Measurements from ENCODE around the gene SEC61B.
"Not testable (repeated sequence)": the region's sequence is repeated elsewhere in the genome, so short reads cannot be mapped to it uniquely, and the experiment has no call there.

The SEC61B gene

DNA sequence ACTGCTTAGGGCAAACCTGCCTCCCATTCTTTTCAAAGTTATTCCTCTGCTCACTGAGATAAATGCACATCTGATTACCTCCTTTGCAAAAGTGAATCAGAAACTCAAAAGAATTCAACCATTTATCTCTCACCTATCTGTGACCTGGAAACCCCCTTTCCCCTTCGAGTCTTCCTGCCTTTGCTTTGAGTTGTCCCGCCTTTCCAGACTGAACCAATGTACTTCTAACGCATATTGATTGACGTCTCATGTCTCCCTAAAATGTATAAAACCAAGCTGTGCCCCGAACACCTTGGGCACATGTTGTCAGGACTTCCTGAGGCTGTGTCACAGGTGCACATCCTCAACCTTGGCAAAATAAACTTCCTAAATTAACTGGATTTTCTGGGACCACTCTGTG is 25.6 kb upstream of the SEC61B start:
- not testable (repeated sequence) for H3K9me3 ChIP-seq (ENCODE audit: low read length); H3K27ac ChIP-seq (ENCODE audit: low read depth, low read length); H3K9ac ChIP-seq (ENCODE audit: low read length); H3K4me1 ChIP-seq (ENCODE audit: insufficient read depth, low read length); H3K27me3 ChIP-seq (ENCODE audit: control insufficient read depth in 1 of 2, insufficient read depth in 2 of 2, low read length in 2 of 2); H3K4me3 ChIP-seq (ENCODE audit: low read depth in 1 of 2, low read length in 2 of 2); H3K36me3 ChIP-seq (ENCODE audit: insufficient read depth, low read length)

DNA sequence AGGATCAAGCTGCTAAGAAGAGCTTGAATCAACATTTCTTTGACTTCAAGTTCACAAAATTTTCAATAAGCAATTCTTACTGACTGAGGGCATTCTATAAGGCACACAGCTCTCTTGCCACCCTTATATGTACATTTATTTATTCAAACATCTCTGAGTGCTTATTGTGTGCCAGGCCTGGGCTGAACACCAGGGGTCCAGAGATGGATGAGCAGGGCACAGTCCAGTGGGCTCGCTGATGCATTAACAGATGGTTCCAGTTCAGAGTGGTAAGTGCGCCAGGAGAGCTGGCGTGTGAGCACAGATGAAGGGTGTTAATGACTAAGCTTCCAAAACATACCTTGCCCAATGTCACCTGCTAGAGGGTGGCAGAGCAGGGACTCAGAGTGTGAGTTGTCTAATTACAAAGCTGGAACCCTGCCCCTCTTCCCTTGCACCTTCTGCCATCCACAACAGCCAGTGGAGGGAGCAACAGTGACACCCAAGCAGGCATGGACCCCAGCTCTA is 24.9 kb upstream of the SEC61B start:
- Histone ChIP-seq H3K27me3 (ENCODE audit: control insufficient read depth in 1 of 2, insufficient read depth in 2 of 2, low read length in 2 of 2) (no peaks in the 10 kb centered on the region), H3K36me3 (ENCODE audit: insufficient read depth, low read length) (no peaks in the 10 kb centered on the region), H3K27ac (ENCODE audit: low read depth, low read length) (no peak overlapping the region), H3K9me3 (ENCODE audit: low read length) (no peaks in the 10 kb centered on the region), H3K9ac (ENCODE audit: low read length) (no peak overlapping the region), H3K4me3 (ENCODE audit: low read depth in 1 of 2, low read length in 2 of 2) (no peak overlapping the region), H3K4me1 (ENCODE audit: insufficient read depth, low read length) (no peaks in the 10 kb centered on the region)

DNA sequence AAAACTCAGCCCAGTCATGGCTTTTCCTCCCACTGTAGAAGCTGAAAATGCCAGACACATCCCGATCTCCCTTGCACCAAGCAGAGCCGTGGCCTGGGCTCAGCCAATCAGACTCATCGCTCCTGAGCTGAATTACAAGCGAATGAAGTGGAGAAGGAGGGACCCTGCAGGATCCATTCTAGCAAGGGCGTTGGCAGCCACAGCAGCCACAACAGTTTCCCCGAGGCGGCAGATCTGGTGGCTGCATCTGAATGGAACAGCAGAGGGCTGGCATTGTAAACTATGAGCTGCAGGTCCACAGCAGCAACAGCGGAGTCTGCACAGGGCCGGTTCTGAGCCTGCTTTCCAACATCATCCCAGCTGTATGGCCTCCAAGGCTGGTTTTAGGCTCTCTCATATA is 24.1 kb upstream of the SEC61B start:
- Histone ChIP-seq H3K4me3 (ENCODE audit: low read depth in 1 of 2, low read length in 2 of 2) (no peak overlapping the region), H3K27ac (ENCODE audit: low read depth, low read length) (no peak overlapping the region), H3K9me3 (ENCODE audit: low read length) (no peaks in the 10 kb centered on the region), H3K36me3 (ENCODE audit: insufficient read depth, low read length) (no peaks in the 10 kb centered on the region), H3K4me1 (ENCODE audit: insufficient read depth, low read length) (no peaks in the 10 kb centered on the region), H3K9ac (ENCODE audit: low read length) (no peak overlapping the region), H3K27me3 (ENCODE audit: control insufficient read depth in 1 of 2, insufficient read depth in 2 of 2, low read length in 2 of 2) (no peaks in the 10 kb centered on the region)

DNA sequence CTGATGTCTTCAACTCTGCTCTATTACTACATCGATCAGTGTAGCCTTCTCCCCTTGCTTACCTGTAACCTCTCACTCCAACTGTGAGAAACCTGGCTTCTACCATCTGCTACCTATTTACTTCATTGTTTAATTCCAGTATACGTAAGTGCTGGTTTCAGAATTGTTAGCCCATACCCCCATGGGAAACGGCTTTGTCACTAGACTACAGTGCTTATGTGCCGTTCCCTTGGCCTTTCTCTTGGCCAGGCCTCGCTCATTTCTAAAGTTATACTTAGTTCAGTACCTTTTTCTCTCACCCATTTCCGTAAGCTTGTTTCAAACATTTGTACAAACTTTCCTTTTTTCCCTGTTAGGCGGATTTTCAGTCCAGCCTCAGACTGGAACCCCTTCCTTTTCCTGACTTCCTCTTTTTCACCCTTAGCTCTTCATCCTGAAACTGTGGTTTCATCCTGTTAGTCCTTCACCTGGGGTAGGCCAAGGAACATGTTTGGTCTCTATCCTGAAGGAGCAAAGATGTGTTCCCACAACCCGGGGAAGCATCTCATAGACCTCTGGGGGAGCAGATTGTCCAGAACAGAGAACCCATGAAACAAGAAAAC is 22.0 kb upstream of the SEC61B start:
- H3K9me3 ChIP-seq (ENCODE audit: low read length): no peaks in the 10 kb centered on the region
- H3K9ac ChIP-seq (ENCODE audit: low read length): no peak overlapping the region
- no peaks in the 10 kb centered on the region for H3K27me3 ChIP-seq (ENCODE audit: control insufficient read depth in 1 of 2, insufficient read depth in 2 of 2, low read length in 2 of 2)
- H3K27ac ChIP-seq (ENCODE audit: low read depth, low read length): no peak overlapping the region
- H3K36me3 ChIP-seq (ENCODE audit: insufficient read depth, low read length): no peaks in the 10 kb centered on the region
- H3K4me1 ChIP-seq (ENCODE audit: insufficient read depth, low read length): no peaks in the 10 kb centered on the region
- no peak overlapping the region for H3K4me3 ChIP-seq (ENCODE audit: low read depth in 1 of 2, low read length in 2 of 2)

DNA sequence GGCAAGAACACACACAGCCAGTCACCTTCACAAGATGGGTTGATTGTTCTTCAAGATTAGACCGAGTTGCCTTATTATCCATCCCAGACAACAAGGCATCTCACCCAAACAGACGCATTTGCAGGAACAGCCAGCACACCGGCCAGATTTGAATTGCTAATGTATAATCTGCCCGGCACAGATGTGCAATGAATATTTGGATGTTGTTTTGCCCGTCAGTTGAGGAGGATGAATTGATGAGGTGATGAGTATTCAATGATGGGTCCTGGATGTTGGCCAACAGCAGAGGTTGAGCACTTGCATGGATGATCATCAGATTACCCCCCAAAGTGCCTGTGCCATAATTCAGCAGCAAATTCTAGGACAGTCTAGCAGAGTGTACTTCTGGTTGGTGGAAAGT is 20.5 kb upstream of the SEC61B start:
- H3K9ac ChIP-seq (ENCODE audit: low read length): no peak overlapping the region
- H3K27me3 ChIP-seq (ENCODE audit: control insufficient read depth in 1 of 2, insufficient read depth in 2 of 2, low read length in 2 of 2): no peaks in the 10 kb centered on the region

DNA sequence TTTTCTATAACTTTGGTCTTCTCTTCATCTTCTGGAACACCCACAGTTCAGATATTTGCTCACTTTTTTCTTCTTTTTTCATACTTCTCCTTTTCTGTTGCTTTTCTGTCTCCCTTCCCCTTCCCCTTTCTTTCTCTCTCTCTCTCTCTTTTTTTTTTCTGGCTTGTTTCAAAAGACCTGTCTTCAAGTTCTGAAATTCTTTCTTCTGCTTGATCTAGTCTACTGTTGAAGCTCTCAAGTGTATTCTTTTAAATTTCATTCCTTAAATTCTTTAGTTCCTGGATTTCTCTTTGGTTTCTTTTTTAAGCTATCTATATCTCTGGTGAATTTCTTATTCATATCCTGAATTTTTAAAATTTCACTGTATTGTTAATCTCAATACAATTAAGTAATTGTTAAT is 11.5 kb upstream of the SEC61B start:
- Histone ChIP-seq H3K27ac (ENCODE audit: low read depth, low read length) (no peak overlapping the region), H3K9ac (ENCODE audit: low read length) (no peak overlapping the region), H3K9me3 (ENCODE audit: low read length) (no peaks in the 10 kb centered on the region), H3K4me1 (ENCODE audit: insufficient read depth, low read length) (no peaks in the 10 kb centered on the region), H3K27me3 (ENCODE audit: control insufficient read depth in 1 of 2, insufficient read depth in 2 of 2, low read length in 2 of 2) (no peaks in the 10 kb centered on the region), H3K4me3 (ENCODE audit: low read depth in 1 of 2, low read length in 2 of 2) (no peak overlapping the region), H3K36me3 (ENCODE audit: insufficient read depth, low read length) (peaks cover 6% of the 10 kb centered on the region)

More for the DNA sequence above, 20.5 kb upstream of the SEC61B start:
- Histone ChIP-seq H3K4me3 (ENCODE audit: low read depth in 1 of 2, low read length in 2 of 2) (no peak overlapping the region), H3K36me3 (ENCODE audit: insufficient read depth, low read length) (no peaks in the 10 kb centered on the region), H3K9me3 (ENCODE audit: low read length) (no peaks in the 10 kb centered on the region), H3K4me1 (ENCODE audit: insufficient read depth, low read length) (no peaks in the 10 kb centered on the region), H3K27ac (ENCODE audit: low read depth, low read length) (no peak overlapping the region)

DNA sequence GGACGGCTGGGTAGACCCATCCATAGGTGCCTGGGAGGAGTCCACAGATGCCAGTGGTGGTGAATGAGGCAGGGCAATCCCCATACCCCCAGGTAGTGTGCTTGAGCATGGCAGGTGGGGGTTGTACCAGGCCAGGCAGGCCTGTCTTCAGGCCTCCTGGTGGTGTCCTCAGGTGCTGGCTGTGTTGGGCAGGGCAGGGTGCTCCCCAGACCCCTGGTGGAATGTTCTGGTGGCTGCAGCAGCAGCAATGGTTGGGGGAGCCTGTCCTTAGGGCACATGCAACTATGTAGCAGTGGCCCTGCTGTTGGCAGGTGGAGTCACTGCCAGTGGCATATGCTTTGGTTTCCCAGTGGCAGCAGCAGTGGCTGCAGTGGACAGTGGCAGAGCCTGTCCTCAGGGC is 10.3 kb upstream of the SEC61B start:
- Histone ChIP-seq H3K4me3 (ENCODE audit: low read depth in 1 of 2, low read length in 2 of 2) (no peak overlapping the region), H3K9me3 (ENCODE audit: low read length) (no peaks in the 10 kb centered on the region), H3K4me1 (ENCODE audit: insufficient read depth, low read length) (no peaks in the 10 kb centered on the region), H3K36me3 (ENCODE audit: insufficient read depth, low read length) (peaks cover 7% of the 10 kb centered on the region), H3K27me3 (ENCODE audit: control insufficient read depth in 1 of 2, insufficient read depth in 2 of 2, low read length in 2 of 2) (no peaks in the 10 kb centered on the region), H3K27ac (ENCODE audit: low read depth, low read length) (no peak overlapping the region), H3K9ac (ENCODE audit: low read length) (no peak overlapping the region)

DNA sequence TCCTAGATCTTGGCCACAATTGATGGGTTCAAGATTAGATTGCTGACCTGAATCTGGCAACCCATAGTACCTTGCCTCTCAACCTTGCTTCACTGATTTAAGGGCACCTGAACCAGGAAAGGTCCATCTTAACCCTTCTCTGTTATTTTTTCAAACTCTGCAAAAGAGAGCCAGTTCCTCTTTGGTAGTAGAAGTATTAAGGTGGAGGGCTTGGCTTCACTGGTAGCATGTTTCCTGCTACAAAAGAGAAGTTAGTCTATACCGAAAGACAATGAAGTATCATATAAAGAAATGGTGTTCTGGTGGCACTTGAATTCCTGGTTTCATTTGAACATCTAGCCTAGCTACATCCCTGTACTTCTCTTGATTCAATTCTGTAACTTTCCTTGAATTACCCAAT is 8.9 kb upstream of the SEC61B start:
- Histone ChIP-seq H3K9ac (ENCODE audit: low read length) (no peak overlapping the region), H3K4me3 (ENCODE audit: low read depth in 1 of 2, low read length in 2 of 2) (no peak overlapping the region), H3K9me3 (ENCODE audit: low read length) (no peaks in the 10 kb centered on the region), H3K27me3 (ENCODE audit: control insufficient read depth in 1 of 2, insufficient read depth in 2 of 2, low read length in 2 of 2) (no peaks in the 10 kb centered on the region), H3K36me3 (ENCODE audit: insufficient read depth, low read length) (peaks cover 14% of the 10 kb centered on the region), H3K27ac (ENCODE audit: low read depth, low read length) (no peak overlapping the region), H3K4me1 (ENCODE audit: insufficient read depth, low read length) (no peaks in the 10 kb centered on the region)

DNA sequence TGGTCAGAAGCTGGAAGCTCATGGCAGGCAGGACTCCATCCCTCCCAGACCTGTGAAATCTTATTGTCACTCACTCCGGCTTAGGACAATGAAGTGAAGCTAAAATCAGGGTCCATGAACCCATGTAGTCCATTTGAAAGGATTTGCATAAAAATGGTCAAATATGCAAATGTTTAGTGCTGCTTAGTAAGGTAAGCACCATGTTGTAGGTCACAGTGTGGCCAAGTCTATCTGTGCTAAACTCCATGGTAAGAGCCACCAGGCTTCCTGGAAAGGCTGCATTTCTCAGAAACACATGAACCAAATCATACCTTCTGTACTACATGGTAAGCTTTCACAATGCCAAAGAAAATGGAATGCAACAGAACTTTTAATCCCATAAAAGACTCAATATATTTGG is 6.0 kb upstream of the SEC61B start:
- Histone ChIP-seq H3K4me1 (ENCODE audit: insufficient read depth, low read length) (peaks cover 14% of the 10 kb centered on the region), H3K4me3 (ENCODE audit: low read depth in 1 of 2, low read length in 2 of 2) (no peak overlapping the region), H3K27me3 (ENCODE audit: control insufficient read depth in 1 of 2, insufficient read depth in 2 of 2, low read length in 2 of 2) (no peaks in the 10 kb centered on the region), H3K27ac (ENCODE audit: low read depth, low read length) (no peak overlapping the region), H3K36me3 (ENCODE audit: insufficient read depth, low read length) (peaks cover 14% of the 10 kb centered on the region), H3K9me3 (ENCODE audit: low read length) (no peaks in the 10 kb centered on the region), H3K9ac (ENCODE audit: low read length) (no peak overlapping the region)

DNA sequence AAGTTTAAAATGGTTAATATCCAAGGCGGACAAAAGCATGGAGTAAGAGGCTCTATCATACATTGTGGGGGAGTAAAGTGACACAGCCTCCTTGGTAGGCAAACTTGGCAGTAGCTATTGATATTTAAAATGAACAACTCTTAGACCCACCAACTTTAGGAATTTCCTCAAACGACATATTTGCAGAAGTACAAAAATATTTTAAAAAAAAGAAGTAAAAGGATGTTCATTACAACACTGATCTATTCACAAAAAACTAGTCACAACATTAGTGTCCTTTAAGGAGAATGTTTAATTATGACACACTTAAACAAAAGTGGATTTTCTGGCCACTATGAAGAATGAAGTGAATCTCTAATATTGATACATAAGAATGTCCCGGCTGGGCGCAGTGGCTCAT is 2.1 kb upstream of the SEC61B start:
- Histone ChIP-seq H3K27me3 (ENCODE audit: control insufficient read depth in 1 of 2, insufficient read depth in 2 of 2, low read length in 2 of 2) (no peaks in the 10 kb centered on the region), H3K27ac (ENCODE audit: low read depth, low read length) (no peak overlapping the region), H3K36me3 (ENCODE audit: insufficient read depth, low read length) (peaks cover 21% of the 10 kb centered on the region), H3K4me3 (ENCODE audit: low read depth in 1 of 2, low read length in 2 of 2) (no peak overlapping the region), H3K4me1 (ENCODE audit: insufficient read depth, low read length) (peaks cover 35% of the 10 kb centered on the region), H3K9me3 (ENCODE audit: low read length) (no peaks in the 10 kb centered on the region), H3K9ac (ENCODE audit: low read length) (peak overlapping the region; percentile 14)

DNA sequence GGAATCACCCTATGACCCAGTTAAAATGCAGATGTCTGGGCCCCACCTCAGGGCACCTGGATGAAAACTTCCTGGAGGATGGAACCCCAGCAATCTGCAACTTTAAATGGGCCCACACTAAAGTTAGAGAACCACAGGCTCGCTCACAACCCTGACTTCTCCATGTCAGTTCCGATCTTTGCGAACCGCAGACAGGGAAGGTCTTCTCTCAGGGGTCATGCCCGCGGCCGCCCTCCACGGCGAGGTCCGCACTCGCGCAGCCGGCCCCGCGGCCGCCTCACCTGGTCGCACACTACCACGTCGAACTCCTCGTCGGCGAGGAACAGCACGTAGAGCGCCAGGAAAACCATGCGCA is 839 bp upstream of the SEC61B start:
- peak overlapping the region; percentile 80 to 99 for H3K4me3 ChIP-seq (ENCODE audit: low read depth in 1 of 2, low read length in 2 of 2)
- H3K4me1 ChIP-seq (ENCODE audit: insufficient read depth, low read length): peaks cover 37% of the 10 kb centered on the region
- H3K36me3 ChIP-seq (ENCODE audit: insufficient read depth, low read length): peaks cover 20% of the 10 kb centered on the region
- no peaks in the 10 kb centered on the region for H3K9me3 ChIP-seq (ENCODE audit: low read length)
- peak overlapping the region; percentile 94 for H3K27ac ChIP-seq (ENCODE audit: low read depth, low read length)
- no peaks in the 10 kb centered on the region for H3K27me3 ChIP-seq (ENCODE audit: control insufficient read depth in 1 of 2, insufficient read depth in 2 of 2, low read length in 2 of 2)
- H3K9ac ChIP-seq (ENCODE audit: low read length): peak overlapping the region; percentile 97

DNA sequence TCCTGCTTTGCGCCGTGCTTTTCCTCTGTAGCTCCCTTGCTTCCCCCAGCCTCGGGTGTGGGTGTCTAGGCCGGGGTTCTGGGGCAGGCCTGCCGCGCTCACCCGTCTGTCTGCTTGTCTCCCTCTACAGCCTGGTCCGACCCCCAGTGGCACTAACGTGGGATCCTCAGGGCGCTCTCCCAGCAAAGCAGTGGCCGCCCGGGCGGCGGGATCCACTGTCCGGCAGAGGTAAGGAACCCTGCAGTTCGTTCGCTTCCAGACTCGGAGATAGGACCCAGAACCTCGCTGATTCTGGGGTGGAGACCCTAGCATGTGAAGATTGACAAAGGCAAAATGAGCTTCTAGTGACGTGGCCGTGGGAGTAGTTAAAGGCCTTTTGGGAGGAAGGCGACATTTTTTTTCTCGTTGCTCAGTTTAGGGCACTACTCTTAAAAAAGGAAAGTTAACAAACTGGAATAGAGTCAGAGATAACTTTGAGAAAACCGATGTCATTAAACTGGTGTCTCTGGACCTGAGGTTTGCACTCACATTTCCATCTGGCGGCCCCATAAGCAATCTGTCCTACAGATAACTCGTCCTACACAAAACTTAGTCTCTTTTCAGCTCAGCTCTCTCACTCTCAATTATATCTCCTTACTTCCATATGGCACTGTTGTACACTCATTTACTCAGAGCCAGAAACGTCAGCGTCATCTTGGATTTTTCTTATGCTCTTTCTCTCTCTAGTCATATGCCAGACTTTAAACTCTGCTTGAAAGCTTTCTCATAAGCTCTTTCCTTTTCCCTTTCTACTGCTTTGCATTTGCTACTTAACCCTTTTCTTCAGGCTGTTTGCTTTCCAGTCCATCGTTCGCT is 561 bp downstream of the SEC61B start:
- peak overlapping the region; percentile 94 for H3K27ac ChIP-seq (ENCODE audit: low read depth, low read length)
- peaks cover 37% of the 10 kb centered on the region for H3K4me1 ChIP-seq (ENCODE audit: insufficient read depth, low read length)
- peak overlapping the region; percentile 80 to 99 for H3K4me3 ChIP-seq (ENCODE audit: low read depth in 1 of 2, low read length in 2 of 2)
- H3K9me3 ChIP-seq (ENCODE audit: low read length): no peaks in the 10 kb centered on the region
- H3K27me3 ChIP-seq (ENCODE audit: control insufficient read depth in 1 of 2, insufficient read depth in 2 of 2, low read length in 2 of 2): no peaks in the 10 kb centered on the region
- H3K9ac ChIP-seq (ENCODE audit: low read length): peak overlapping the region; percentile 97
- peaks cover 18% of the 10 kb centered on the region for H3K36me3 ChIP-seq (ENCODE audit: insufficient read depth, low read length)
